NCI-H2171 treated with DMSO at 0.1 percent for 48 hours (cell line): Measurements from ENCODE around the gene CLDN5.

ENCODE experiments used
- DNase-seq: peaks from one replicate; lab custom pipeline; 2025; lab: John Stamatoyannopoulos, UW

Gene CLDN5, protein sequence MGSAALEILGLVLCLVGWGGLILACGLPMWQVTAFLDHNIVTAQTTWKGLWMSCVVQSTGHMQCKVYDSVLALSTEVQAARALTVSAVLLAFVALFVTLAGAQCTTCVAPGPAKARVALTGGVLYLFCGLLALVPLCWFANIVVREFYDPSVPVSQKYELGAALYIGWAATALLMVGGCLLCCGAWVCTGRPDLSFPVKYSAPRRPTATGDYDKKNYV

DNA sequence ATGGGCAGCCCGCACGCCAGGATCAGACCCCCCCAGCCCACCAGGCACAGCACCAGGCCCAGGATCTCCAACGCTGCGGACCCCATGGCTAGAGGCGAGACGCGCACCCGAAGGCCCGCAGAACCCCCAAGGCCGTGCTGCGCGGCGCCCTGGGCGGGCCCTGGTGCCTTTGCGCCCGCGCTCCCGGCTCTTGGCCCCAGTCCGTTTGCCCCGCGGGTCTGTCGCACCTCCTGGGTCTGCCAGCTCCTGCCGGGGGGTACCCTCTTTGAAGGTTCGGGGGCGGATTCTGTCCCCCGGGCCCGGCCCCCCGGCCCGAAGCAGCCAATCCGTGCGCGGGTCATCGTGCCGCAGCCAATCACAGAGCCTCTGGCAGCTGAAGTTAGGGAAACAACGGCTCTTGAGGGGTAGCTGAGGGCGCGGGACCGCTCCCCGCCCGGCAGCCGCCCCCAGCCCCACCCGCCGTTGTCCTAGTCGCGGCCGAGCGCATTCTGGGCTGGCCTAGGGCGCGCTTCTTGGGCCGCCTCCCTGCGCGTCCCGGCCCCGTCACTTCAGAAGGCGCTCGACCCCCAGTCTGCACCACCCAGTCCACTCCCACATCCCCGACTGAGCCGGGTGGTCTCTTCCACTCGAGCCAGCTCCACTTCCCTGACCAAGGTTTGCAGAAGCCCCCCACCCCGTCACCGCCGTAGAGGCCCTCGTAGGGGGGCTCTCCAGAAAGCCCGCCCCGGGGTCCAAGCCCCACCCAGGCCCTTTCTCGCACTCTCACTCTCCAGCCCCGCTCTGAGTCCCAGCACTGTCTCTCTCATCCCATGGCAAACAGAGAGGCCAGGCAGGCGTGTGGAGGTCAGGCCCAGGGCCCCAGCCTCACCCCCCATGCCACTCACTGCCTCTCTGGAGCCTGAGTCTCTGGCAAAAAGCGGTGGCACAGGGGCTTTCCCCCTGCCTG is at the start of gene CLDN5:
Gene CLDN5 (minus strand): TSS at position 241 of the 946 bp plus-strand sequence. CDS start 155 bp downstream, at position 86.
- peak; percentile 73 for DNase-seq

DNA sequence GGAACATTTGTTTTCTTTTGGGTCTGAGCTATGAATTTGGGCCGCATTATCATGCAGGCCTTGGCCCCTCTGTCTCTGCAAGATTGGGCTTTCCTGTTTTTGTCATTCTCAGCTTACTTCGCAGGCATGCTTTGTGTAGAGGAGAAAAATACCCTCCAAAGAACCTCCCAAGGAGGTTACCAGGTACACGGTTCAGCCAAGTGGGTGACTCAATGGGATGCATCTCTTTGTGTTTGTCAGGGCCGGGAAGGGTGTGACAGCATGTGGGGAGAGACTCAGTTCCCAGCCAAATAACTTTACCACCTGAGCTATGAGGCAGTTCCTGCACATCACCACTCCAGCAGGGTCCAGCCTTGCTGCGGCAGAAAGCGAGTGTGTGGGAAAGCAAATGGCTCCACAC is 47.8 kb upstream of the CLDN5 start:
- DNase-seq: no peak

DNA sequence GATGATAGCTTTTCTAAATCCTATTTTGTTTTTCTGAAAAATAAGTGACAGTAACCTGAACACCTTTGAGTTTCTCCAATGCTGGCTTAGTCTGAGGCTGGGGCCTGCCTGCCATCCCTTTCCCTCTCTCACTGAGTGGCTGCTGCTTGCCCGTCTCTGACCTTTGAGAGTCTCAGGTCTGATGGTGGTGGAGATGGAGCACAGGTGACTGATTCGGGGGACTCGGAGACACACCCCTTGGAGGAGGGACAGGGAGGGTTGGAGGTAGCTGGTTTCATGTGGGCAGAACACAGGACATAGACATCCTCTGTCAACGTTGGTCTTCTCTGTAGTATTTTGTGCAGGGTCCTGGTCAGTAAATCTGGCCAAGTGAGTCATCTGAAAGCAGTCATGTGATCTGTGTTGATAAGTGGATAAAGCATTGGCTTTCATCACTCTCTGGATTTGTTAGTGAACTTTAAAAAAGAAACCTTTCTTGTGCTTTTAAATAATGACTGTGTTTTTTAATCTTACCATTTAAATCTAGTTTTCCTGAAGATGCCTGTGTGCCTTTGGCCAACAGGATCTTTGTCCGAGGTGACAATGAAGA is 47.1 kb upstream of the CLDN5 start:
- DNase-seq: no peak

DNA sequence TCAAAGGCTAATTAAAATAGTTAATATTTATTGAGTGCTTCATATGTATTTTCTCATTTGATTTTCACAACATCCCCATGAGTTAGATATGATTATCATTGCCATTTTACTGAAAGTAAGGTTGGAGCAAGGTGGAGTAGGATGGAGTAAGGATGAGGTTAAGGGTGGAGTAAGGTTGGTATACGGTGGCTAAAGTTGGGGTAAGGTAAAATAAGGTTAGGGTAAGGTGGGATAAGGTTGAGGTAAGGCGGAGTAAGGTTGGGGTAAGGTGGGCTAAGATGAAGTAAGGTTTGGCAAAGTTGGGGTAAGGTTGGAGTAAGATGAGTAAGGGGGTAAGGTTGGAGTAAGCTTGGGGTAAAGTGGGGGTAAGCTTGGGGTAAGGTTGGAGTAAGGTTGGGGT is 45.8 kb upstream of the CLDN5 start:
- DNase-seq: no peak

DNA sequence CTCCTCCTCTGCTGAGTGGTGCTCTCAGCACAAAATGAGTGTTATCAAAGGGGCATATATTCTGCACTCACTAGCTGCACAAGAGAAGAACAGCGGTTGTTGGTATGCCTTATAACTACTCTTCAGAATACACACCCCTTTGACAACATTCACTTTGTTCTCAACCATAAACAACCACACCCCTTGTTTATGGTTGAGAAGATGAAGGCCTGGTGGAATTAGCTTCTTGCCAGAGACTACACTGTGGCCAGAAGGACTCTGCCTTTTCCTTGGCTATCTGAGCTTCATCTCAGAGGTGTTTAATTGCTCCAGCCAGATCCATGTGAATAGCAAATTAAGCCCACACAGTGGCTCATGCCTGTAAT is 45.0 kb upstream of the CLDN5 start:
- no peak for DNase-seq

DNA sequence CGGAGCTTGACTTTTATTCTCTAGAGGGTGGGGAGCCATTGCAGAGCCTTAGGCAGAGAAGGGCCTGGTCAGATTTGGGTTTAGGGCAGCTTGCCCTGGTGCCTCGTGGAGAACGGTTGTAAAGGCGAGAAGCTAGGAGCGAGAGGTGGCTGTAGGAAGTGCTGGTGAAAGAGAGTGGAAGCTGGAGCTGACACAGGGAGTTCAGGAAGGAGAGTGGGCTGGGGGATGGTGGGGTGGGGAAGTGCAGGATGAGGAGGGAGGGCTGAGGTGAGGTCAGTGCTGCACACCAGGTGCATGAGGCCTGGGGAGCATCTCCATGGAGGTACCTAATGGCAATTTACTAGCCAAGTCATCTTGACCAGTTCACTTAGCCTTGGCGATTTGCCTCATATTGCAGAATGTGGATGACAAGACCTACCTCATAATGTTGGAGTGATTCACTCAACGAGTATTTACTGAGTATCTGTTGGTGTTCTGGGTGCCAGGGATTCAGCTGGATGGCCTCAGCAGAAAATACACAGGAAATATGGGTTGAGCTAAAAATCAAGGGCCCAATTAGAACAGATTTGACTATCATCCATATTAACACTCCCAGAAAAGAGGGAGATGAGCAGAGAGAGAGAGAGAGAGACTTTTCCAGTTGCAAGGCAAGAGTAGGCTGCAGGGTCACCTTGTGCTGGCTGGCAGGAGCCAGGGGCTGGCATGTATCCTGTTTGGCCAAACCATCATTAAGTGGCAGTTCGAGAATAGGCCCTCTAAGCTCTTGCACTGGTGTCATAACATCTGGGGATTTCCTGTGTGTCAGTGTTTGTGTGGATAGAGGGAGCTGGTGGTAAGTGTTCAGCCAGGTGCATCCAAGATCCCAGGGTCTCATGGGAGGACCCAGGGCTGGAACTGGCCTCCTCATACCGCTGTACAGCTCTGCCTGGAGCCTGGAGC is 44.4 kb upstream of the CLDN5 start:
- no peak for DNase-seq

DNA sequence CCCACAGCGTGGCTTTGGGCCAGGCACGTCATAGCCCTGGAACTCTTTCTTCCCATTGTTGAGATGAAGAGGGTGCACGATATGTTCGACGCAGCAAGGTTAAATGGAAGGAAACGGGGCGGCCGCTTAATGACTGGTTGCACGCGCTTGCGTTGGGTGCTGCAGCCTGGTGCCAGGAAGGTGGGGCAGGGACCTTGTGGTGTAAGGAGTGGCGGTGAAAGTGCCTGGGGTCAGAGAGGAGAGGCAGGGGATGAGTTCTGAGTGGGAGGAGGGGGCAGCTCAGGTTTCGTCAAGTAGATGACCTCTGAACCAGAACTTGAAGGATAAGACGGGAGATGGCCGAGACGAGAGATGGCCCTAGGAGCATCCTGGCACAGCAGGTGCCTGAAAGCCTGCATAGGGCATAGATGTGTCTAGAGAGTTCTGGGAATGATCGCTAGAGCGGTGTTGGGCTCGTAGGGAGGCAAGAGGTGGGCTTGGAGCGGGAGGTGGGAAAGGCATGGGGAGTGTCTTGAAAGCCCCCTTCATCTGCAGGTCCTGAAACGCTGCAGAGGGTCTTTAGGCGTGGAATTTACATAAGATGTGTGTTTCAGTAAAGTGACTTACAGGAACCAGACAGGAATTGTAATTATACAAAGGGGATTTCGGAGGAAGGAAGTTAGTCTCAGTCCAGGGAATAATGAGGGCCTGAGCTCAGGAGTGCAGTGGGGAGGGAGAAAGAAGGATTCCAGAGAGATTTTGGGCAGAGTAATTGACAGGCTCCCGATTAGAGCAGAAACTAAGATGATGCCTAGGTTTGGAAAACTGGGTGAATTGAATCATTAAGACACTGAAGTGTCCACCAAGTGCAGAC is 43.2 kb upstream of the CLDN5 start:
- DNase-seq: no peak

DNA sequence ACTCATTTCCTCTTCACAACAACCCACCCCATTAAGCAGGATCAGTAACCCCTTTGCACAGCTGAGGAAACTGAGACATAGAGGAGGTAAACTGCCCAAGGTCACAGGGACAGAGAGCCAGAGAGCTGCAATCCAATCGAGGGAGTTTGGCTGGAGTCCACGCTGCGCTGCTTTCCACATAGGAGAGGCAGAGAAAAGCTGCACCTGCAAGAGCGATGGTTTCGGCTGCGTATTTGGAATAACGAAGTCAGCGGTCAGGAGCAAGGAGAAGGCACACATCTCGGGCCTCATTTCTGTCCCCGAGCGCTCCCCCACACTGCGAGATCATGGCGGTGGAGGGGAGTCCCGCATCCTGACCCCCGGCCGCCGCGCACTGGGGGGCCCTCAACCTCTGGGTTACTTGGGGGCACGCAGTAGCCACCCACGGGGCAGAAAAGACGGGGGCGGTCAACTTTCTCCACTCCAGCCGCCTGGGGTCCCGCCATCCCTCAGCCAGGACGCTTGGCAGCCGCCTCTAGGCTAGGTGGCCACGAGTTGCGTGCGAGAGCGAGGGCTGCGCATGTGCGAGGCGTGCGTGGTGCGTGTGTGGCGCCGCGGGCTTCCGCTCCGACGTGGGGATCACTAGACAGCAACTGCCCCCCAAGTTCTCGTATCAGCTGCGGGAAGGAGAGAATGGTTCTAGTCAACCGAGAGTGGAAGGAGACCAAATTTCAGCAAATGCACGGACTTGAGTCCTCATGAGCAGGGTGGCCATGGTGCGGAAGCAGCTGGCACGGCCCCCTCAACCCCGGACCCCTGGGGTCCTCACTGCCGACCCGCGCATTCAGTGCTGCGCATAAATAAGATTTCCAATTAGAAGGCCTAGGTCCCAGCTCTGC is 42.3 kb upstream of the CLDN5 start:
- no peak for DNase-seq

DNA sequence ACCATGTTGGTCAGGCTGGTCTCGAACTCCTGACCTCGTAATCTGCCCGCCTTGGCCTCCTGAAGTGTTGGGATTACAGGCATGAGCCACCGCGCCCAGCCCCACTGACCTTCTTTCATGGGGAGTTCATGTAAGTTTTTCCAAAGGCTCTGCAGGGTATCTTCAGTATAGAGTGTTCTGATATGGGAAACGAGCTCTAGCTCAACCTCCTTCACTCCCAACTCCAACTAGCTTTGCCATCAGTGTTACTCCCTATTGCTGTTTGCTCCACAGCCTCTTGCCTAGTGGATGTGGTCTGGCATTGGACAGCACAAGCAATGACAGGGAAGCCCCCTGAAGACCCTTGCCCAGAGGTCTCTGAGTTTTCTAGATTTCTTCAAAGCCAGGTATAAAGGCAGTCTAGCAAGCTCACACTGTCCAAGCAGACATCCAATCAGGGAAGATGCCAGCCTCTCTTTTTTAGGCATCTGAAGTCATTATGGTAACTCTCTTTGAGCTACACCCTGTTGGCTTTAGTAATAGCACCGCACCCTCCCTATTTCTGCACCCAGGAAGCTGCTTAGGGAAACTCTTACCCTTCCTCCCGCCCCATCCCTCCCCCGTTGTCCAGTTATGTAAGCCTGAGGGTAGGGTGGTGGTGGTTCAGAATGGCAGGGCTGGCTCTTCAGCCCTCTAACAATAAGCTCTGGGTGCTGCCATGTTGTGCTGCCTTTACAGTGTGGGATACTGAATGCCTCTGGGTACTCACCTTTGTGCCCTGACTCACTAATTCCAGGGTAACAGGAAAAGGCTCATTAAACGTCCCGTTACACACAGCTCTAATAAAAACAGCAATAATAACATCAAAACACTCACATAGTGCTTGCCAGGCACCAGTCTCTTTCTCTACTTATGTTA is 41.4 kb upstream of the CLDN5 start:
- DNase-seq: no peak

DNA sequence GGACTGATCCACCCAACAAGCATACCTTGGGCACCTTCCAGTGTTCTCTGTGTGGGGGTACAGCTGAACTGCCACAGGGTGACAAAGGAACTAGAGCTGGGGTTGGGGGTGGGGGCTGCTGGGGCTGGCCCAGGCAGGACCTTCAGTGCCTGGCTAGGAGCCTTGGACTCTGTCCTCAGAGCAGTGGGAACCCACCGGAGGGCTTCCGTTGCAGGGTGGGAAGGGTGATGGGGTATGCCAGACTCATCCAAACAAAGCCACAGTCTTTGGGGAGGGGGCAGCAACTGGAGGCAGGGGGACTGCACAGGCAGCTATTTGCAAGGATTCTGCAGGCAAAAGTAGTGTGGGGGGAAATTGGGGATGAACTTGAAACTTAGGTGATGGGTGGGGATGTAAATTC is 35.7 kb upstream of the CLDN5 start:
- DNase-seq: no peak

DNA sequence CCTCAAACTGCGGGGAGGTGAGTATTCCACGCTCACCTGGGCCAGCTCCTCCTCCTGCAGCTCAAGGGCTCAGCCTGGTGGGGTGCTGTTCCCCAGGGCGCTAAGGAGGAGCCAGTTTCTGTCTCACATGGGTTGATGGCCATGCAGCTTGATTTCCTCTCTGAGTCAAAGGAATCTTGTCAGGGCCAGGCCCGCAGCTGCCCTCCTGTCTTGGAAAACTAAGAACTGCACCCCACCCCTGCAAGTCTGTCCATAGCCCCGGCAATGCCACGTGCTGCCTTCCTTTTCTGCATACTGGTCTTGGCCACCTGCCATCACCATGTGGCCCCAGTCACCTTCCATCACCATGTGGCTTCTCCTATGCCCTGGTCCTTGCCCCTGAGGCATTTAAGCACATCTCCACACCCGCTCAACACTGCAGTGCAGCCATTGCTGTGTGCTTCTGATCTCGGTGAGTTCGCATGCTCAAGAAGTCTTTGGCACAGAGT is 35.2 kb upstream of the CLDN5 start:
- DNase-seq: no peak

DNA sequence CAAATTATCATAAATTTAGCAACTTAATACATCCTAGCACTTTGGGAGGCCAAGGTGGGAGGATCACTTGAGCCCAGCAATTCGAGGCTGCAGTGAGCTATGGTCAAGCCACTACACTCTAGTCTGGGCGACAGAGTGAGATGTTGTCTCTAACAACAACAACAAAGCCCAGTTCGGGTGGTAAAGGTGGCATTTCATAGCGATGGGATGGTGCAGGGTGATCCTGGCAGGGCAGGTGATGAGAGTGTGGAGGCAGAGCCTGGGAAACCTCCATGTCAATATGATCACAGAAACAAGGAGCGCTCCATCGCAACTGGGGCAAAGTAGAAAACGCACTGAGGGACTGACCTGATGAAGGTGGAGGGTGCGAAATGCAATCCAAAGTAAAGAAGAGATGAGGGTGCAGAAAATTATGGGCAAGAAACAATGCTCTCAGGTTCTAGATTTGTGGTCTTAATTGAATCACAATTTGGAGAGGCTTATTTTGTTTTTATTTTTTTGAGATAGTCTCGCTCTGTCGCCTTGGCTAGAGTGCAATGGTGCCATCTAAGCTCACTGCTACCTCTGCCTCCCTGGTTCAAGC is 32.8 kb upstream of the CLDN5 start:
- no peak for DNase-seq

DNA sequence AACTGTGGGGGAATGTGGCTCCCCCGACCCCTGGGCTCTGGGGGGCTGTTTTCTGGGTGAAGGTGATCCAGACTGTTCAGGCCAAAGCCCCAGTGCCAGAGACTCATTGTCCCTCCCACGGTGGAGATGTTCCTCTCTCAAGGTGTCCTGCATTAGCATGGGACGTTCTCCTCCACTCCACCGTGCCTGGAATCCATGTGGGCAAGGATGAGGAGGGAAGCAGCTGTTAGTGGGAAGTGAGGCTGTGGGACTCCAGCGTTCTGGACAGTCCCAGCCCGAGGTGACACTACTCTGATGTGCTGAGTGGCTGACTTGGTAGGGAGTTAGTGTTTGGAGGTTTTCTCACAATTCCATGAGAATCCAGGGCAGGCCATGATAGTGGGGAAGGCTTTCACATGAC is 31.4 kb upstream of the CLDN5 start:
- no peak for DNase-seq

DNA sequence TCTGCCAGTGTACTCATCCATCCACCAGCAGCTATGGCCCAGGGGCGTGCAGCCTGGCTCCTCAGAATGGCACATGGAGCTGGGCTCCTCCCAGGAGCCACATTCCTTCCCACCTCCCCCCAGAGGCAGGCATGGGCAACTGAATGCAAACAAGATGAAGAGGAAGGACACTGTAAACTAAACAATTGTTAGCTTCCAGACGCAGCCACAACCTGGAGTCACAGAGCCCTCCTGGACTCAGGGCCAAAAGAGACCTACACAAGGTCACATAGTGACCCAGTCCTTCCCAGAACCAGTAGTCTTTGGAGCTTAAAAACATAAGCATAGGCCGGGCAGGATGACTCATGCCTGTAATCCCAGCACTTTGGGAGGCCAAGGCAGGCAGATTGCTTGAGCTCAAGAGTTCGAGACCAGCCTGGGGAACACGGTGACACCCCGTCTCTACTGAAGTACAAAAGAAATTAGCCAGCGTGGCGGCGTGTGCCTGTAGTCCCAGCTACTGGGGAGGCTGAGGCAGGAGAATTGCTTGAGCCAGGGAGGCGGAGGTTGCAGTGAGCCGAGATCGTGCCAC is 30.7 kb upstream of the CLDN5 start:
- DNase-seq: no peak

DNA sequence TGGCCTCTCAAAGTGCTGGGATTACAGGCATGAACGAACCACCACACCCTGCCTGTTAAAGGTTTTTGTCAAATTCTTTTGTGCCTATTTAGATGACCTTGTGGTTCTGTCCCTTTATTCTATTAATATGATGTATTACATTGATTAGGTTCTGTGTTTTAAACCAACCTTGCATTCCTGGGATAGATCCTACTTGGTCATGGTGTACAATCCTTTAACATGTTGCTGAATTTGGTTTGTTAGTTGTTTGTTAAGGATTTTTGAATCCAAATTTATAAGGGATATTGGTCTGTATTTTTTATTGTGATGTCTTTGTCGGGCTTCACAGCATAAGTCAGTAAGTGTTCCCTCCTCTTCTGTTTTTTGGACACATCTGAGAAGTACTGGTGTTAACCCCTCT is 29.0 kb upstream of the CLDN5 start:
- no peak for DNase-seq

DNA sequence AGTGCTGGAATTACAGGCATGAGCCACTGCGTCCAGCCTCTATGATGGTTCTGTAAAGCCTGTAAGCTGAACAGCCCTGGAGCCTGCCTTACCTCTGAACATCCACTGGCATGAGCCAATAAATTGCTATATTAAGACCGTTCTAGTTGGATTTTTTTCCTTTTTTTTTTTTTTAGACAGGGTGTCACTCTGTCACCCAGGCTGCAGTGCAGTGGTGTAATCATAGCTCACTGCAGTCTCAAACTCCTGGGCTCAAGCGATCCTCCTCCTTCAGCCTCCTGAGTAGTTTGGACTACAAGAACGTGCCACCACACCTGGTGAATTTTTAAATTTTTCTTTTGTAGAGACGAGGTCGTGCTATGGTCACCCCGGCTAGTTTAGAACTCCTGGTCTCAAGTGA is 26.2 kb upstream of the CLDN5 start:
- DNase-seq: no peak

DNA sequence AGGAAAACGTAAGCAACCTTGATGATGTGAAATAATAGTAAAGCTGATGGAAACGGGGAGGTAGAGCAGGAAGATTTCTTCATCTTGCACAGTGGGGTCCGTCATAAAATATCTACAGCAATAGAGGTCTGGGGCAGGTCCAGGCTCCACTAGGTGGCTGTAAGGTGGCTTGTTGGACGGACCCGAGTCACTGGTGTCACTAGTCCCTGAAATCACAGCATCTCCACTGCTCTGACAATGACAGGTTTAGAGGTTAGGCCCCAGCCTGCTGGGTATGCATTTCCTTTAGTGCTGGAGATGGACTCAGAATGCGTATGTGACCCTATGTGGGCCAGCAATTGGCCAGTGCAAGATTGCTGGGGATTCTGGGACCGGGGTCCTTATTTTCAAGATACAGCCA is 25.2 kb upstream of the CLDN5 start:
- DNase-seq: no peak

DNA sequence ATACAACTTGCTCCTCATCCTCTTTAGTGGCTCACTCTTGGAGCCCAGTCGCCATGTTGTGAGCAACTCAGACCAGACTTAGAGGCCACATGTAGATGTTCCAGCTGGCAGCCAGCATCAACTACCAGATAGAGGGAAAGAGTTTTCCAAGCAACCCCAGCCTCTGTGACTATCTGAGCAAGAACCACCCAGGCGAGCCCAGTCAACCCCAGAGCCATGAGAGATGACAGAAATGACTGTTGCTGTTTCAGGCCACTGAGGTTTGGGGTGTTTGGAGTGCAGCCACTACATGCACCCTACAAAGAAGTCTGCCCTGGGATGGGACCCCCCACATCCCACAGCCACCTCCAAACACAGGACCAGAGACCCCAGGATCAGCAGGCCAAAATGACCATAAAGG is 24.8 kb upstream of the CLDN5 start:
- no peak for DNase-seq
